GM12878 (cell line): Measurements from ENCODE around the gene FOXK1. TPM values are rescaled to one million over a fixed set of nuclear protein-coding genes. Genes with fewer than 3 reads are reported as not detected.

ENCODE experiments used
- ATAC-seq: fragments of 200-7000 bp; cut with Tn5 transposase; 3 replicates; pipeline ENCODE4 v1.9.1; 2020; ENCODE audit warnings: mild to moderate bottlenecking, moderate library complexity
- BruUV-seq: library from RNA; stranded (reverse); fragments of 400-500 nt; replicated peaks from 2 replicates; lab custom pipeline; 2021; lab: Mats Ljungman, UMichigan
- CTCF ChIA-PET: fragments of 300-600 bp; sonication (Branson Sonifier 250); formaldehyde crosslinking; extraction: SDS; loops from one replicate; lab custom pipeline; 2021; ENCODE audit warnings: inconsistent platforms; lab: Yijun Ruan, JAX
- POLR2A ChIA-PET: fragments of 350-600 bp; formaldehyde crosslinking; extraction: SDS; loops from one replicate; lab custom pipeline; 2021; ENCODE audit warnings: inconsistent platforms; lab: Charles Lee
- RAD21 ChIA-PET: fragments of 300-600 bp; sonication (Branson Sonifier 250); formaldehyde crosslinking; loops from one replicate; lab custom pipeline; 2023; ENCODE audit warnings: antibody characterized with exemption; ENCODE audit not compliant: unreplicated experiment; lab: Charles Lee
- SMC1A ChIA-PET: fragments of 300-600 bp; sonication (Branson Sonifier 250); formaldehyde crosslinking; loops from one replicate; lab custom pipeline; 2023; ENCODE audit not compliant: unreplicated experiment, uncharacterized antibody; lab: Charles Lee
- DNase-seq: peaks from one replicate; pipeline ENCODE4 v3.0.0-alpha.2; 2011; ENCODE audit warnings: low read depth, low spot score
- FAIRE-seq: peaks from 3 replicates; lab custom pipeline; 2011; peaks lifted over from hg19 to GRCh38; lab: Jason Lieb, UNC
- H2AFZ ChIP-seq: 2 replicates; pipeline ENCODE4 v1.6.0; 2011; ENCODE audit warnings: low read depth, low read length, control low read depth; ENCODE audit not compliant: control insufficient read depth
- H3K27ac ChIP-seq: 2 replicates; pipeline ENCODE4 v1.5.1; 2011; ENCODE audit warnings: control low read depth; ENCODE audit not compliant: control insufficient read depth, insufficient read depth
- H3K27me3 ChIP-seq, 2 experiments: replicated peaks in 1 of 2; 2 replicates each; pipeline versions ENCODE4 v1.6.0 to v1.6.1; 2011; ENCODE audit warnings: low read length in 1 of 2; ENCODE audit not compliant: control insufficient read depth in 2 of 2, insufficient read depth in 2 of 2
- H3K36me3 ChIP-seq, 2 experiments: 2 replicates each; pipeline ENCODE4 v1.5.1; 2011; ENCODE audit warnings: low read length in 1 of 2; ENCODE audit not compliant: control insufficient read depth in 2 of 2, insufficient read depth in 2 of 2
- H3K4me1 ChIP-seq: 2 replicates; pipeline ENCODE4 v1.6.1; 2011; ENCODE audit warnings: mild to moderate bottlenecking, low read length, moderate library complexity, mixed read lengths; ENCODE audit not compliant: control insufficient read depth, insufficient read depth
- H3K4me2 ChIP-seq: 2 replicates; pipeline ENCODE4 v1.6.0; 2011; ENCODE audit warnings: control low read depth; ENCODE audit not compliant: control insufficient read depth, insufficient read depth
- H3K4me3 ChIP-seq: fragments of 200-600 bp; sonication (generic); 2 replicates; pipeline ENCODE4 v1.5.1; 2016
- H3K79me2 ChIP-seq: 2 replicates; pipeline ENCODE4 v1.6.0; 2011; ENCODE audit warnings: low read length; ENCODE audit not compliant: control insufficient read depth, insufficient read depth
- H3K9ac ChIP-seq: 2 replicates; pipeline ENCODE4 v1.8.0; 2011; ENCODE audit warnings: low read length, control low read depth, mixed read lengths; ENCODE audit not compliant: control insufficient read depth, insufficient read depth
- H3K9me3 ChIP-seq: replicated peaks from 3 replicates; pipeline ENCODE4 v1.5.1; 2011; ENCODE audit warnings: mild to moderate bottlenecking, low read length; ENCODE audit not compliant: control insufficient read depth, insufficient read depth
- H4K20me1 ChIP-seq: 2 replicates; pipeline ENCODE4 v1.6.0; 2011; ENCODE audit not compliant: control insufficient read depth, insufficient read depth
- BACH1 ChIP-seq: fragments of 450-650 bp; IDR thresholded peaks from 2 replicates; pipeline ENCODE4 v1.6.1; 2017; ENCODE audit warnings: mild to moderate bottlenecking, borderline replicate concordance
- CEBPB ChIP-seq, 2 experiments: fragments of 150-350 bp in 1 of 2; IDR thresholded peaks; 2 replicates each; pipeline ENCODE4 v1.6.1; 2012 to 2014; ENCODE audit warnings: low read depth in 2 of 2, low read length in 2 of 2, borderline replicate concordance in 1 of 2, inconsistent platforms in 1 of 2
- CHD1 ChIP-seq: IDR thresholded peaks from 2 replicates; pipeline ENCODE4 v1.6.1; 2012; ENCODE audit warnings: low read depth, low read length, improper control_type of control experiment
- ESRRA ChIP-seq: IDR thresholded peaks from 2 replicates; pipeline ENCODE4 v1.6.1; 2012; ENCODE audit warnings: mild to moderate bottlenecking, low read length, improper control_type of control experiment
- KLF5 ChIP-seq: fragments of 450-650 bp; IDR thresholded peaks from 2 replicates; pipeline ENCODE4 v1.6.1; 2014; ENCODE audit warnings: mild to moderate bottlenecking; ENCODE audit not compliant: partially characterized antibody
- RB1 ChIP-seq: fragments of 450-650 bp; formaldehyde crosslinking; IDR thresholded peaks from 2 replicates; pipeline ENCODE4 v1.6.1; 2017; ENCODE audit warnings: mild to moderate bottlenecking, borderline replicate concordance
- RCOR1 ChIP-seq: conservative IDR thresholded peaks from 2 replicates; pipeline ENCODE4 v1.6.1; 2012; ENCODE audit warnings: low read depth, low read length, improper control_type of control experiment
- RUNX3 ChIP-seq: IDR thresholded peaks from 2 replicates; pipeline ENCODE4 v1.6.1; 2012; ENCODE audit warnings: low read length, inconsistent platforms
- SIN3A ChIP-seq: IDR thresholded peaks from 2 replicates; pipeline ENCODE4 v1.6.1; 2012; ENCODE audit warnings: low read depth, low read length, improper control_type of control experiment
- SREBF2 ChIP-seq: IDR thresholded peaks from 2 replicates; pipeline ENCODE4 v1.6.1; 2012; ENCODE audit warnings: mild to moderate bottlenecking, low read length
- TBL1XR1 ChIP-seq: IDR thresholded peaks from 2 replicates; pipeline ENCODE4 v1.6.1; 2012; ENCODE audit warnings: low read depth, low read length, improper control_type of control experiment
- TCF12 ChIP-seq: IDR thresholded peaks from 2 replicates; pipeline ENCODE4 v1.6.1; 2011; ENCODE audit warnings: low read depth, mild to moderate bottlenecking, low read length
- TCF3 ChIP-seq: IDR thresholded peaks from 2 replicates; pipeline ENCODE4 v1.6.1; 2012; ENCODE audit warnings: low read depth, mild to moderate bottlenecking, low read length, borderline replicate concordance; ENCODE audit not compliant: insufficient read depth
- YBX1 ChIP-seq: fragments of 450-650 bp; IDR thresholded peaks from 2 replicates; pipeline ENCODE4 v1.6.1; 2016; ENCODE audit warnings: antibody characterized with exemption
- ZNF622 ChIP-seq: fragments of 450-650 bp; IDR thresholded peaks from 2 replicates; pipeline ENCODE4 v1.6.1; 2017; ENCODE audit warnings: mild to moderate bottlenecking, inconsistent platforms
- WGBS: methylation state at CpG from one replicate; pipeline ENCODE4 v1.1.6; 2016; ENCODE audit warnings: low lambda C conversion rate; ENCODE audit not compliant: insufficient replicate concordance, insufficient coverage; ENCODE audit errors: missing lambda C conversion rate; 5-methylcytosine and 5-hydroxymethylcytosine counted together
- in situ Hi-C: fragments of 300-500 bp; cut with MboI; formaldehyde crosslinking; loops from 9 replicates; pipeline ENCODE4 v1.14.3; 2018; ENCODE audit warnings: mixed read lengths
- intact Hi-C: fragments of 100-400 bp; cut with micrococcal nuclease; formaldehyde crosslinking; loops from one replicate; pipeline ENCODE4 v1.14.2; 2022; ENCODE audit not compliant: unreplicated experiment
- polyA plus RNA-seq, 11 experiments: library from polyadenylated mRNA; depleted of rRNA in 4 of 11; unstranded in 6 of 11; stranded (reverse) in 5 of 11; fragments of >200 nt; fragmentation: Nextera tagmentation in 4 of 11; fragmentation: Illumina TruSeq in 1 of 11; extraction: Ambion mirVana in 4 of 11; extraction: Trizol in 1 of 11; gene quantifications; 1 replicate in 1 of 11; 2 replicates in 10 of 11; pipeline versions ENCODE4 v1.2.1 to v1.2.3, GENCODE V29; 2011 to 2016; ENCODE audit warnings: inconsistent platforms in 2 of 11, missing spikeins in 2 of 11, low read depth in 1 of 11
- total RNA-seq, 4 experiments: library from RNA; depleted of rRNA in 3 of 4; stranded (reverse); fragments of >200 nt in 3 of 4; fragmentation: Illumina TruSeq in 1 of 4; extraction: Trizol in 1 of 4; gene quantifications; 2 replicates each; pipeline versions ENCODE4 v1.2.1 to v1.2.3, GENCODE V29; 2013 to 2021
- TF ChIP-seq, protein P1 (sequence below): IDR thresholded peaks from 2 replicates; pipeline ENCODE4 v1.6.1; 2011; ENCODE audit warnings: borderline replicate concordance, low read depth, mild to moderate bottlenecking, moderate library complexity, mixed read lengths, low read length; ENCODE audit not compliant: insufficient read depth; ENCODE audit errors: extremely low read length

Gene FOXK1
- total and polyA plus RNA-seq, 10 of the 15 experiments (the other 5 are each of a cell fraction or from before 2014, with no cell fraction given) = 0.24 to 31.8 (median 4.5) TPM

GRCh38 chr7:4722960-4723630 lies 41.0 kb downstream of the FOXK1 start:
- no peak overlapping the region for H3K27ac ChIP-seq
- H3K4me2 ChIP-seq = no peak overlapping the region
- no peak overlapping the region for H3K4me3 ChIP-seq
- FAIRE-seq = no peak
- no peaks in the 10 kb centered on the region for H4K20me1 ChIP-seq
- BruUV-seq = no TSS peak
- peaks cover 36% of the 10 kb centered on the region for H3K4me1 ChIP-seq
- intact Hi-C loops = no loop called here
- SMC1A ChIA-PET = interaction anchor here (0.9 kb wide), 1 partner anchor 10 kb away, joined by 3 read pairs; no protein-coding TSS in a partner anchor
- no peak overlapping the region for H2AFZ ChIP-seq
- TF ChIP-seq BACH1 = no peak
- no peak for TF ChIP-seq RCOR1
- no peak for TF ChIP-seq RUNX3
- no peak for TF ChIP-seq SREBF2
- TF ChIP-seq TCF3 = no peak
- TF ChIP-seq YBX1 = no peak
- TF ChIP-seq ESRRA = no peak
- no peak for TF ChIP-seq SIN3A
- no peak for TF ChIP-seq TBL1XR1
- TF ChIP-seq ZNF622 = no peak
- no peak for TF ChIP-seq RB1
- no peak for TF ChIP-seq TCF12
- TF ChIP-seq KLF5 = no peak
- TF ChIP-seq, protein P1, sequence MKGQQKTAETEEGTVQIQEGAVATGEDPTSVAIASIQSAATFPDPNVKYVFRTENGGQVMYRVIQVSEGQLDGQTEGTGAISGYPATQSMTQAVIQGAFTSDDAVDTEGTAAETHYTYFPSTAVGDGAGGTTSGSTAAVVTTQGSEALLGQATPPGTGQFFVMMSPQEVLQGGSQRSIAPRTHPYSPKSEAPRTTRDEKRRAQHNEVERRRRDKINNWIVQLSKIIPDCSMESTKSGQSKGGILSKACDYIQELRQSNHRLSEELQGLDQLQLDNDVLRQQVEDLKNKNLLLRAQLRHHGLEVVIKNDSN = no peak
- no peak for TF ChIP-seq CEBPB (IDR thresholded peaks at IDR 0.05; ENCODE audit: borderline replicate concordance in 1 of 2, low read depth in 2 of 2, low read length in 2 of 2)
- TF ChIP-seq CHD1 = no peak
- TF ChIP-seq, all 136 proteins: peak for 0
- CTCF ChIA-PET = interaction anchor here (0.9 kb wide), 1 partner anchor 10 kb away, joined by 4 read pairs; no protein-coding TSS in a partner anchor
- Histone ChIP-seq H3K79me2 (peaks cover 34% of the 10 kb centered on the region), H3K27me3 (no peaks in the 10 kb centered on the region), H3K9me3 (no peaks in the 10 kb centered on the region), H3K36me3 (peaks cover 2 to 12% of the 10 kb centered on the region in 2 experiments; a peak in 3 of 4 replicates), H3K9ac (no peak overlapping the region)
- ATAC-seq (no peak), DNase-seq (no peak)
- RAD21 ChIA-PET = interaction anchor here (3.0 kb wide), 1 partner anchor 21 kb away, joined by 16 read pairs; no protein-coding TSS in a partner anchor
- POLR2A ChIA-PET = interaction anchor here (4.3 kb wide), 1 partner anchor 41 kb away, joined by 15 read pairs; the partner anchor contains the start of gene FOXK1
- 94% methylated on average over 30 of the region's 30 CpGs for WGBS
- in situ Hi-C loops = no loop called here
